HepG2 (cell line): Measurements from ENCODE around the gene RNF149. TPM values are rescaled to one million over a fixed set of nuclear protein-coding genes. Genes with fewer than 3 reads are reported as not detected.

Experiments
- CREM ChIP-seq, 2 experiments: sonication (generic) in 1 of 2; formaldehyde crosslinking in 1 of 2; IDR thresholded peaks; 2 replicates each; pipeline versions ENCODE4 v1.4.0 to v1.6.1; 2016 to 2020; ENCODE audit warnings: antibody characterized with exemption in 1 of 2, mild to moderate bottlenecking in 1 of 2, missing genetic modification reagents in 1 of 2
- ELF4 ChIP-seq: sonication (generic); formaldehyde crosslinking; IDR thresholded peaks from 2 replicates; pipeline ENCODE4 v1.5.0; 2020; ENCODE audit warnings: missing genetic modification reagents, mild to moderate bottlenecking, moderate library complexity, borderline replicate concordance
- FOXA3 ChIP-seq: IDR thresholded peaks from 2 replicates; pipeline ENCODE4 v1.6.1; 2016; ENCODE audit warnings: missing genetic modification reagents, missing compliant biosample characterization
- GFI1 ChIP-seq: sonication (generic); formaldehyde crosslinking; IDR thresholded peaks from 2 replicates; pipeline ENCODE4 v1.5.0; 2020; ENCODE audit warnings: missing genetic modification reagents, mild to moderate bottlenecking, borderline replicate concordance
- ISL2 ChIP-seq: sonication (generic); formaldehyde crosslinking; IDR thresholded peaks from 2 replicates; pipeline ENCODE4 v1.5.0; 2020; ENCODE audit warnings: missing genetic modification reagents
- MLLT10 ChIP-seq: sonication (generic); formaldehyde crosslinking; IDR thresholded peaks from 2 replicates; pipeline ENCODE4 v1.4.0; 2020; ENCODE audit warnings: missing genetic modification reagents
- NR2F6 ChIP-seq, 2 experiments: IDR thresholded peaks; 2 replicates each; pipeline ENCODE4 v1.6.1; 2016; ENCODE audit warnings: antibody characterized with exemption in 1 of 2, mild to moderate bottlenecking in 1 of 2
- RNF2 ChIP-seq: fragments of 450-650 bp; conservative IDR thresholded peaks from 2 replicates; pipeline ENCODE4 v1.6.1; 2016; ENCODE audit warnings: low read depth
- SIX1 ChIP-seq: sonication (generic); formaldehyde crosslinking; IDR thresholded peaks from 2 replicates; pipeline ENCODE4 v1.4.0; 2020; ENCODE audit warnings: missing genetic modification reagents, borderline replicate concordance
- SRSF4 ChIP-seq: fragments of 200-400 bp; formaldehyde crosslinking; IDR thresholded peaks from one replicate; pipeline ENCODE4 v1.6.1; 2018; ENCODE audit warnings: mild to moderate bottlenecking, low read depth, low read length, moderate library complexity; ENCODE audit not compliant: poor library complexity, severe bottlenecking
- TBX3 ChIP-seq: fragments of 450-650 bp; IDR thresholded peaks from 2 replicates; pipeline ENCODE4 v1.6.1; 2017; ENCODE audit warnings: antibody characterized with exemption, mild to moderate bottlenecking, inconsistent platforms, borderline replicate concordance
- TCF7 ChIP-seq: sonication (generic); IDR thresholded peaks from 2 replicates; pipeline ENCODE4 v1.6.1; 2016; ENCODE audit warnings: antibody characterized with exemption, low read depth
- YEATS4 ChIP-seq: sonication (generic); formaldehyde crosslinking; IDR thresholded peaks from 2 replicates; pipeline ENCODE4 v1.4.0; 2020; ENCODE audit warnings: missing genetic modification reagents, borderline replicate concordance
- ZNF644 ChIP-seq: IDR thresholded peaks from 2 replicates; pipeline ENCODE4 v1.6.1; 2016; ENCODE audit warnings: low read depth
- ZNF782 ChIP-seq: sonication (generic); formaldehyde crosslinking; IDR thresholded peaks from 2 replicates; pipeline ENCODE4 v1.4.0; 2020; ENCODE audit warnings: missing genetic modification reagents, mild to moderate bottlenecking, borderline replicate concordance
- polyA plus RNA-seq, 8 experiments: library from polyadenylated mRNA; depleted of rRNA in 3 of 8; stranded (reverse) in 7 of 8; unstranded in 1 of 8; fragments of >200 nt; fragmentation: Illumina TruSeq in 4 of 8; extraction: Trizol in 4 of 8; gene quantifications; 2 replicates each; pipeline versions ENCODE4 v1.2.1 to v1.2.3, GENCODE V29; 2011 to 2016; ENCODE audit warnings: low read depth in 4 of 8, missing spikeins in 1 of 8, mixed read lengths in 1 of 8; ENCODE audit not compliant: insufficient read depth in 1 of 8
- total RNA-seq, 5 experiments: library from RNA; depleted of rRNA; stranded (reverse); fragments of >200 nt; fragmentation: Illumina TruSeq; extraction: Trizol; gene quantifications; 2 replicates each; pipeline ENCODE4 v1.2.3, GENCODE V29; 2016; ENCODE audit warnings: low read depth in 1 of 5
- TF ChIP-seq, protein P1 (sequence below): sonication (generic); formaldehyde crosslinking; IDR thresholded peaks from 2 replicates; pipeline ENCODE4 v1.4.0; 2020; ENCODE audit warnings: missing genetic modification reagents; ENCODE audit errors: not compliant biosample characterization
- TF ChIP-seq, protein P2 (sequence below): sonication (generic); formaldehyde crosslinking; IDR thresholded peaks from 2 replicates; pipeline ENCODE4 v1.4.0; 2020; ENCODE audit warnings: mild to moderate bottlenecking, missing genetic modification reagents
- TF ChIP-seq, protein P3 (sequence below): sonication (generic); formaldehyde crosslinking; IDR thresholded peaks from 2 replicates; pipeline ENCODE4 v1.5.0; 2020; ENCODE audit warnings: missing genetic modification reagents
- TF ChIP-seq, protein P4 (sequence below): sonication (generic); formaldehyde crosslinking; IDR thresholded peaks from 2 replicates; pipeline ENCODE4 v1.5.1; 2020; ENCODE audit warnings: mild to moderate bottlenecking, missing genetic modification reagents, moderate library complexity
- TF ChIP-seq, protein P5 (sequence below): IDR thresholded peaks from 2 replicates; pipeline ENCODE4 v1.6.1; 2016; ENCODE audit warnings: control low read depth
- TF ChIP-seq, protein P6 (sequence below): sonication (generic); formaldehyde crosslinking; IDR thresholded peaks from 2 replicates; pipeline ENCODE4 v1.5.0; 2020; ENCODE audit warnings: missing genetic modification reagents, mild to moderate bottlenecking, borderline replicate concordance

RNF149 gene
- total and polyA plus RNA-seq, 2 of the 13 experiments (the other 11 are each of a cell fraction or from before 2014, with no cell fraction given) = 87.6 to 109 TPM

DNA sequence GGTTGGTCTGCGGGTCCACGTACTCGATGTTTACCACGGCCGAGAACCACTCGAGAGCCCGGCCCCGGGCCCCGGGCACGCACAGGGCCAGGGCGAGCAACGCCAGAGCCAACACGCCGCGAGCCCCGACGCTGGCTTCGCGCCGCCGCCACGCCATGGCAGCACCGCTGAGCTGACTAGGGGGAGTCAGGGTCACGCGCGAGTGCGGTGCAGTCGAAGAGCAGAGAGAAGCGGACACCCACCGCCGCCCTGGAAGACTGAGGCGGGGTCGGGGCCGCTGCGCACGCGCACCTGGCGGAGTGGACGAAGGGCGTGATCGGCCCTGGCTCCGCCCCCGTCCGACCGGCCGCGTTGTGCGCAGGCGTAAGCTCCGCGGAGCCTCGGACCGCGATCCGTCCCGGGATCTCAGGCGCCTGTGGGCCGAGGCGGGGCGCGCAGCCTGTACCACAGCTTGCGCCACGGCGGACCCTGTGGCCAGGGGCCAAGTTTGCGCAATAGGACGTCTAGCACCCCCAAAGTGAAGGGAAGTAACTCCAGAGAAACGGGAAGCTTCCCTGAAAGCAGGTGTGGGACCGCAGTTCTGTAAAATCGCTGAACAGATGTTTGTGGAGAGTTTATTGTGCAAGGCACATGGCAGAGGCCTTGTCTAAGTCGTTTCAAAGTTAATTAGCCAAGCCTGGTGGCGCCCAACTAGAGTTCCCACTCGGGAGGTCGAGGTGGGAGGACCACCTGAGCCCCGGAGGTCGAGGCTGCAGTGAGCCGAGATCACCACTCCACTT is at the start of gene RNF149 (continued):
- TF ChIP-seq, protein P1, sequence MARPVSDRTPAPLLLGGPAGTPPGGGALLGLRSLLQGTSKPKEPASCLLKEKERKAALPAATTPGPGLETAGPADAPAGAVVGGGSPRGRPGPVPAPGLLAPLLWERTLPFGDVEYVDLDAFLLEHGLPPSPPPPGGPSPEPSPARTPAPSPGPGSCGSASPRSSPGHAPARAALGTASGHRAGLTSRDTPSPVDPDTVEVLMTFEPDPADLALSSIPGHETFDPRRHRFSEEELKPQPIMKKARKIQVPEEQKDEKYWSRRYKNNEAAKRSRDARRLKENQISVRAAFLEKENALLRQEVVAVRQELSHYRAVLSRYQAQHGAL = peak; percentile 65
- TF ChIP-seq, protein P2, sequence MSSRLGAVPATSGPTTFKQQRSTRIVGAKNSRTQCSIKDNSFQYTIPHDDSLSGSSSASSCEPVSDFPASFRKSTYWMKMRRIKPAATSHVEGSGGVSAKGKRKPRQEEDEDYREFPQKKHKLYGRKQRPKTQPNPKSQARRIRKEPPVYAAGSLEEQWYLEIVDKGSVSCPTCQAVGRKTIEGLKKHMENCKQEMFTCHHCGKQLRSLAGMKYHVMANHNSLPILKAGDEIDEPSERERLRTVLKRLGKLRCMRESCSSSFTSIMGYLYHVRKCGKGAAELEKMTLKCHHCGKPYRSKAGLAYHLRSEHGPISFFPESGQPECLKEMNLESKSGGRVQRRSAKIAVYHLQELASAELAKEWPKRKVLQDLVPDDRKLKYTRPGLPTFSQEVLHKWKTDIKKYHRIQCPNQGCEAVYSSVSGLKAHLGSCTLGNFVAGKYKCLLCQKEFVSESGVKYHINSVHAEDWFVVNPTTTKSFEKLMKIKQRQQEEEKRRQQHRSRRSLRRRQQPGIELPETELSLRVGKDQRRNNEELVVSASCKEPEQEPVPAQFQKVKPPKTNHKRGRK (CRISPR knock-in tag) = peak; percentile 88
- TF ChIP-seq TCF7 = no peak
- TF ChIP-seq, protein P3, sequence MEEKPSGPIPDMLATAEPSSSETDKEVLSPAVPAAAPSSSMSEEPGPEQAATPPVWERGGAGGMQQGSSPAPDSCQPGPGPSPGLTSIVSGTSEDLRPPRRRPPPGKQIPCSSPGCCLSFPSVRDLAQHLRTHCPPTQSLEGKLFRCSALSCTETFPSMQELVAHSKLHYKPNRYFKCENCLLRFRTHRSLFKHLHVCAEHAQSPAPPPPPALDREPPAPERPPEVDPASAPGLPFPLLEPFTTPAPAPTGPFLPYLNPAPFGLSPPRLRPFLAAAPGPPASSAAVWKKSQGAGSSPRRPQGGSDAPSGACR = peak; percentile 68; the same call in 1 of the 2 replicates
- TF ChIP-seq RNF2 = peak; percentile 82
- TF ChIP-seq, protein P4, sequence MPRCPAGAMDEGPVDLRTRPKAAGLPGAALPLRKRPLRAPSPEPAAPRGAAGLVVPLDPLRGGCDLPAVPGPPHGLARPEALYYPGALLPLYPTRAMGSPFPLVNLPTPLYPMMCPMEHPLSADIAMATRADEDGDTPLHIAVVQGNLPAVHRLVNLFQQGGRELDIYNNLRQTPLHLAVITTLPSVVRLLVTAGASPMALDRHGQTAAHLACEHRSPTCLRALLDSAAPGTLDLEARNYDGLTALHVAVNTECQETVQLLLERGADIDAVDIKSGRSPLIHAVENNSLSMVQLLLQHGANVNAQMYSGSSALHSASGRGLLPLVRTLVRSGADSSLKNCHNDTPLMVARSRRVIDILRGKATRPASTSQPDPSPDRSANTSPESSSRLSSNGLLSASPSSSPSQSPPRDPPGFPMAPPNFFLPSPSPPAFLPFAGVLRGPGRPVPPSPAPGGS (CRISPR knock-in tag) = peak; percentile 98; the same call in 1 of the 2 replicates
- peak; percentile 73 for TF ChIP-seq FOXA3
- TF ChIP-seq, protein P5, sequence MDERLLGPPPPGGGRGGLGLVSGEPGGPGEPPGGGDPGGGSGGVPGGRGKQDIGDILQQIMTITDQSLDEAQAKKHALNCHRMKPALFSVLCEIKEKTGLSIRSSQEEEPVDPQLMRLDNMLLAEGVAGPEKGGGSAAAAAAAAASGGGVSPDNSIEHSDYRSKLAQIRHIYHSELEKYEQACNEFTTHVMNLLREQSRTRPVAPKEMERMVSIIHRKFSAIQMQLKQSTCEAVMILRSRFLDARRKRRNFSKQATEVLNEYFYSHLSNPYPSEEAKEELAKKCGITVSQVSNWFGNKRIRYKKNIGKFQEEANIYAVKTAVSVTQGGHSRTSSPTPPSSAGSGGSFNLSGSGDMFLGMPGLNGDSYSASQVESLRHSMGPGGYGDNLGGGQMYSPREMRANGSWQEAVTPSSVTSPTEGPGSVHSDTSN = no peak
- TF ChIP-seq CREM (IDR thresholded peaks at IDR 0.05) = peak; percentile 31; the same call in 1 of the 2 replicates
- TF ChIP-seq CREM (CRISPR knock-in tag; IDR thresholded peaks at IDR 0.05) = no peak
- peak; percentile 98 for TF ChIP-seq YEATS4
- peak; percentile 91 for TF ChIP-seq ISL2 (CRISPR knock-in tag)
- no peak; the same call in 1 of the 2 replicates for TF ChIP-seq GFI1
- peak; percentile 85; the same call in 1 of the 2 replicates for TF ChIP-seq ZNF782 (CRISPR knock-in tag)
- TF ChIP-seq, protein P6, sequence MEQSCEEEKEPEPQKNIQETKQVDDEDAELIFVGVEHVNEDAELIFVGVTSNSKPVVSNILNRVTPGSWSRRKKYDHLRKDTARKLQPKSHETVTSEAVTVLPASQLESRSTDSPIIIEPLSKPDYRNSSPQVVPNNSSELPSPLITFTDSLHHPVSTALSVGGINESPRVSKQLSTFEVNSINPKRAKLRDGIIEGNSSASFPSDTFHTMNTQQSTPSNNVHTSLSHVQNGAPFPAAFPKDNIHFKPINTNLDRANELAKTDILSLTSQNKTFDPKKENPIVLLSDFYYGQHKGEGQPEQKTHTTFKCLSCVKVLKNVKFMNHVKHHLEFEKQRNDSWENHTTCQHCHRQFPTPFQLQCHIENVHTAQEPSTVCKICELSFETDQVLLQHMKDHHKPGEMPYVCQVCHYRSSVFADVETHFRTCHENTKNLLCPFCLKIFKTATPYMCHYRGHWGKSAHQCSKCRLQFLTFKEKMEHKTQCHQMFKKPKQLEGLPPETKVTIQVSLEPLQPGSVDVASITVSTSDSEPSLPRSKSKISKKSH = no peak; the same call in 1 of the 2 replicates
- TF ChIP-seq TBX3 = peak; percentile 43; the same call in 1 of the 2 replicates
- no peak for TF ChIP-seq SIX1 (CRISPR knock-in tag)
- TF ChIP-seq NR2F6 (IDR thresholded peaks at IDR 0.05) = peak; percentile 61; the same call in 1 of the 2 replicates
- TF ChIP-seq NR2F6 (CRISPR knock-in tag; IDR thresholded peaks at IDR 0.05) = peak; percentile 66
- TF ChIP-seq ZNF644 (CRISPR knock-in tag) = 0 out of 2 replicates have a peak, but pooled peaks have one; percentile 47
- TF ChIP-seq SRSF4 = no peak
- no peak for TF ChIP-seq MLLT10 (CRISPR knock-in tag)
- TF ChIP-seq ELF4 (CRISPR knock-in tag) = peak; percentile 91; the same call in 1 of the 2 replicates
